ENCODE data around the gene CCDC88C.
A peak's percentile ranks its signal among the peaks of the same experiment; 100 is the strongest.

The CCDC88C gene

DNA sequence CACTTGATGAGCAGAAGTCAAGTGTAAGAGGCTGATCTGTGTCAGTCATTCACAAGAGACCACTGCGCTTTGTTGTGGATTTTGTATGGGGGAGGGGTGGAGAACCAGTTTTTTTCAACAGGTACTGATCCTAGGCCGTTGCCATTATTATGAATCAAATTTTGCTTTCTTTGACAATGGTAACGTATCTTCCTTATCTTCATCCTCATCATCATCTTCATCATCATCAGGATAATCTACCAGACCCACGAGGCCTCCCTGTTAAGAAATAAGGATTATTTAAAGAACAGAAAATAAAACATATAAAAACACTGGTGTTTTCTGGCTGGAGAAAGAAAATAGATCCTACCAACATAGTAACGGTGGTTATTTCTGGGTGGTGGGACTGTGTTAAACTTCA lies 41.0 kb upstream of the CCDC88C start:
- TF ChIP-seq EZH2 (IDR thresholded peaks at IDR 0.05; ENCODE audit: borderline replicate concordance, low read depth, low read length, severe bottlenecking) (no peak), CTCF (IDR thresholded peaks at IDR 0.05; ENCODE audit: borderline replicate concordance, extremely low read depth, low read length, poor library complexity, severe bottlenecking) (no peak)
- Histone ChIP-seq H3K27me3 (ENCODE audit: insufficient read depth, low read length, poor library complexity) (no peaks in the 10 kb centered on the region), H3K9ac (ENCODE audit: low read depth, low read length) (no peak overlapping the region), H3K4me3 (ENCODE audit: low read depth in 1 of 2, low read length in 2 of 2) (no peak overlapping the region), H3K9me3 (ENCODE audit: insufficient read depth, low read length, severe bottlenecking) (no peaks in the 10 kb centered on the region), H3K79me2 (ENCODE audit: insufficient read depth, low read length) (no peaks in the 10 kb centered on the region), H2AFZ (ENCODE audit: low read depth, low read length) (no peak overlapping the region), H3K27ac (ENCODE audit: low read length) (no peak overlapping the region), H3K4me1 (ENCODE audit: insufficient read depth, low read length) (no peaks in the 10 kb centered on the region), H3K4me2 (ENCODE audit: insufficient read depth, low read length) (no peak overlapping the region), H3K36me3 (ENCODE audit: insufficient read depth, low read length) (peaks cover 89% of the 10 kb centered on the region), H4K20me1 (ENCODE audit: insufficient read depth, low read length) (peaks cover 4% of the 10 kb centered on the region; the same call in 1 of the 2 replicates)
- DNase-seq (no peak), ATAC-seq (ENCODE audit: insufficient read depth, low read depth) (no peak)

- no peak for DNase-seq
- peaks cover 66% of the 10 kb centered on the region for H3K36me3 ChIP-seq (ENCODE audit: insufficient read depth, low read length)
- no peak overlapping the region for H3K4me2 ChIP-seq (ENCODE audit: insufficient read depth, low read length)
- H3K4me1 ChIP-seq (ENCODE audit: insufficient read depth, low read length): no peaks in the 10 kb centered on the region
- no peaks in the 10 kb centered on the region for H3K79me2 ChIP-seq (ENCODE audit: insufficient read depth, low read length)
- H4K20me1 ChIP-seq (ENCODE audit: insufficient read depth, low read length): peaks cover 4% of the 10 kb centered on the region; the same call in 1 of the 2 replicates
- no peak for ATAC-seq (ENCODE audit: insufficient read depth, low read depth)
- no peaks in the 10 kb centered on the region for H3K9me3 ChIP-seq (ENCODE audit: insufficient read depth, low read length, severe bottlenecking)
- no peak overlapping the region for H3K9ac ChIP-seq (ENCODE audit: low read depth, low read length)
- TF ChIP-seq EZH2 (IDR thresholded peaks at IDR 0.05; ENCODE audit: borderline replicate concordance, low read depth, low read length, severe bottlenecking): no peak
- TF ChIP-seq CTCF (IDR thresholded peaks at IDR 0.05; ENCODE audit: borderline replicate concordance, extremely low read depth, low read length, poor library complexity, severe bottlenecking): no peak
- no peak overlapping the region for H3K4me3 ChIP-seq (ENCODE audit: low read depth in 1 of 2, low read length in 2 of 2)
- no peak overlapping the region for H3K27ac ChIP-seq (ENCODE audit: low read length)
- H2AFZ ChIP-seq (ENCODE audit: low read depth, low read length): no peak overlapping the region
- H3K27me3 ChIP-seq (ENCODE audit: insufficient read depth, low read length, poor library complexity): no peaks in the 10 kb centered on the region
Observed at GRCh38 chr14:91456283-91456682, 38.7 kb upstream of the CCDC88C start.

DNA sequence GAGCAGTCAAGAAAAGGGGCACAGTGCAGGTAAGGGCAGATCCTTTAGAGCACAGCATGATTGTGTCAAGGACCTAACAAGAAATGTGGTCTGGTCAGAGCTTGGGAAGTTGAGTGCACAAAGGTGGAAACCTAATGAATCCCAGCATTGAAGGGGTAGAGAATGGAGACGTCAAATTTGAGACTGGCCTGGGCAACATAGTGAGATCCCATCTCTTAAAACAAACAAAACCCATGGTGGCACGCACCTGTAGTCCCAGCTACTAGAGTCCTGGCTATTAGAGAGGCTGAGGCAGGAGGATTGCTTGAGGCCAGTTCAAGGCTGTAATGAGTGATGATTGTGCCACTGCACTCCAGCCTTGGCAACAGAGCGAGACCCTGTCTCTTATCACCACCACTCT lies 37.0 kb upstream of the CCDC88C start:
- Histone ChIP-seq H3K4me3 (ENCODE audit: low read depth in 1 of 2, low read length in 2 of 2) (no peak overlapping the region), H3K27ac (ENCODE audit: low read length) (no peak overlapping the region), H2AFZ (ENCODE audit: low read depth, low read length) (no peak overlapping the region), H3K36me3 (ENCODE audit: insufficient read depth, low read length) (peaks cover 49% of the 10 kb centered on the region), H3K4me1 (ENCODE audit: insufficient read depth, low read length) (no peaks in the 10 kb centered on the region), H3K9ac (ENCODE audit: low read depth, low read length) (no peak overlapping the region), H3K4me2 (ENCODE audit: insufficient read depth, low read length) (no peak overlapping the region), H3K9me3 (ENCODE audit: insufficient read depth, low read length, severe bottlenecking) (no peaks in the 10 kb centered on the region), H4K20me1 (ENCODE audit: insufficient read depth, low read length) (peaks cover 4% of the 10 kb centered on the region; the same call in 1 of the 2 replicates), H3K79me2 (ENCODE audit: insufficient read depth, low read length) (no peaks in the 10 kb centered on the region), H3K27me3 (ENCODE audit: insufficient read depth, low read length, poor library complexity) (no peaks in the 10 kb centered on the region)
- TF ChIP-seq CTCF (IDR thresholded peaks at IDR 0.05; ENCODE audit: borderline replicate concordance, extremely low read depth, low read length, poor library complexity, severe bottlenecking) (no peak), EZH2 (IDR thresholded peaks at IDR 0.05; ENCODE audit: borderline replicate concordance, low read depth, low read length, severe bottlenecking) (no peak)
- ATAC-seq (ENCODE audit: insufficient read depth, low read depth) (peak; percentile 11; the same call in 1 of the 3 replicates), DNase-seq (no peak)

GRCh38 chr14:91454155-91454554 lies 36.5 kb upstream of the CCDC88C start:
- no peak overlapping the region for H3K4me3 ChIP-seq (ENCODE audit: low read depth in 1 of 2, low read length in 2 of 2)
- H2AFZ ChIP-seq (ENCODE audit: low read depth, low read length): no peak overlapping the region
- H3K4me1 ChIP-seq (ENCODE audit: insufficient read depth, low read length): no peaks in the 10 kb centered on the region
- DNase-seq: no peak
- TF ChIP-seq CTCF (IDR thresholded peaks at IDR 0.05; ENCODE audit: borderline replicate concordance, extremely low read depth, low read length, poor library complexity, severe bottlenecking) (no peak), EZH2 (IDR thresholded peaks at IDR 0.05; ENCODE audit: borderline replicate concordance, low read depth, low read length, severe bottlenecking) (no peak)
- H3K79me2 ChIP-seq (ENCODE audit: insufficient read depth, low read length): no peaks in the 10 kb centered on the region
- no peak overlapping the region for H3K4me2 ChIP-seq (ENCODE audit: insufficient read depth, low read length)
- H3K9me3 ChIP-seq (ENCODE audit: insufficient read depth, low read length, severe bottlenecking): no peaks in the 10 kb centered on the region
- H3K9ac ChIP-seq (ENCODE audit: low read depth, low read length): no peak overlapping the region
- peaks cover 44% of the 10 kb centered on the region for H3K36me3 ChIP-seq (ENCODE audit: insufficient read depth, low read length)
- no peak for ATAC-seq (ENCODE audit: insufficient read depth, low read depth)
- no peak overlapping the region for H3K27ac ChIP-seq (ENCODE audit: low read length)
- H3K27me3 ChIP-seq (ENCODE audit: insufficient read depth, low read length, poor library complexity): no peaks in the 10 kb centered on the region
- peaks cover 4% of the 10 kb centered on the region; the same call in 1 of the 2 replicates for H4K20me1 ChIP-seq (ENCODE audit: insufficient read depth, low read length)

Measured in DND-41 (cell line).